OCI-LY7 (cell line): ENCODE results near the gene IGIP. TPM values are rescaled to one million over a fixed set of nuclear protein-coding genes. Genes with fewer than 3 reads are reported as not detected.

Experiments
- BruUV-seq: library from RNA; stranded (reverse); fragments of 400-500 nt; replicated peaks from 2 replicates; lab custom pipeline; 2021; lab: Mats Ljungman, UMichigan
- CTCF ChIA-PET: fragments of 300-600 bp; sonication (Branson Sonifier 250); formaldehyde crosslinking; loops from one replicate; lab custom pipeline; 2022; ENCODE audit warnings: antibody characterized with exemption; ENCODE audit not compliant: unreplicated experiment; lab: Charles Lee
- POLR2A ChIA-PET: fragments of 300-600 bp; sonication (Branson Sonifier 250); formaldehyde crosslinking; loops from one replicate; lab custom pipeline; 2022; ENCODE audit warnings: antibody characterized with exemption; lab: Charles Lee
- DNase-seq: peaks from one replicate; pipeline ENCODE4 v3.0.0-alpha.2; 2015; ENCODE audit warnings: low spot score
- H2AFZ ChIP-seq: fragments of 200-600 bp; sonication (generic), shearing (Covaris generic); 2 replicates; pipeline ENCODE4 v1.6.1; 2014; ENCODE audit warnings: mild to moderate bottlenecking, antibody characterized with exemption, low read length, moderate library complexity
- H3K27ac ChIP-seq: fragments of 200-600 bp; sonication (generic); 2 replicates; pipeline ENCODE4 v1.5.1; 2014; ENCODE audit warnings: mixed run types, low read depth, mild to moderate bottlenecking, moderate library complexity, low read length, inconsistent platforms; ENCODE audit not compliant: poor library complexity, severe bottlenecking
- H3K36me3 ChIP-seq: fragments of 200-600 bp; sonication (generic); 2 replicates; pipeline ENCODE4 v1.6.1; 2014; ENCODE audit warnings: mild to moderate bottlenecking, antibody characterized with exemption, low read length, moderate library complexity, mixed read lengths; ENCODE audit not compliant: insufficient read depth
- H3K4me1 ChIP-seq: fragments of 200-600 bp; sonication (generic); 2 replicates; pipeline ENCODE4 v1.5.1; 2014; ENCODE audit warnings: mild to moderate bottlenecking, low read length; ENCODE audit not compliant: insufficient read depth, poor library complexity, severe bottlenecking
- H3K4me2 ChIP-seq: fragments of 200-600 bp; sonication (generic); 2 replicates; pipeline ENCODE4 v1.6.1; 2014; ENCODE audit warnings: mild to moderate bottlenecking, low read length
- H3K4me3 ChIP-seq: fragments of 200-600 bp; sonication (generic); 2 replicates; pipeline ENCODE4 v1.5.1; 2014; ENCODE audit warnings: mild to moderate bottlenecking, low read depth, low read length; ENCODE audit not compliant: poor library complexity, severe bottlenecking
- H3K79me2 ChIP-seq: fragments of 200-600 bp; sonication (generic); 2 replicates; pipeline ENCODE4 v1.6.1; 2016; ENCODE audit warnings: low read depth, mild to moderate bottlenecking, low read length, moderate library complexity, mixed read lengths; ENCODE audit not compliant: insufficient read depth
- H3K9me2 ChIP-seq: fragments of 200-600 bp; sonication (generic); 2 replicates; pipeline ENCODE4 v1.6.1; 2016; ENCODE audit warnings: mild to moderate bottlenecking, low read length, mixed read lengths; ENCODE audit not compliant: insufficient read depth
- H3K9me3 ChIP-seq: fragments of 200-600 bp; sonication (generic); 2 replicates; pipeline ENCODE4 v1.6.1; 2014; ENCODE audit warnings: mild to moderate bottlenecking, mixed run types, low read length, mixed read lengths
- H4K20me1 ChIP-seq: fragments of 200-600 bp; sonication (generic); 2 replicates; pipeline ENCODE4 v1.6.1; 2014; ENCODE audit warnings: mild to moderate bottlenecking, antibody characterized with exemption, low read length, moderate library complexity, mixed read lengths; ENCODE audit not compliant: insufficient read depth
- EZH2phosphoT487 ChIP-seq: fragments of 200-600 bp; sonication (generic); IDR thresholded peaks from 2 replicates; pipeline ENCODE4 v1.6.1; 2018; ENCODE audit warnings: low read depth, borderline replicate concordance, mild to moderate bottlenecking, mixed run types, antibody characterized with exemption, low read length, moderate library complexity, mixed read lengths
- intact Hi-C: fragments of 100-400 bp; cut with micrococcal nuclease; formaldehyde crosslinking; loops from one replicate; pipeline ENCODE4 v1.10.0; 2022; ENCODE audit not compliant: unreplicated experiment
- total RNA-seq, 2 experiments: library from RNA; depleted of rRNA in 1 of 2; stranded (reverse); fragments of >200 nt in 1 of 2; shearing (Covaris generic) in 1 of 2; gene quantifications; 2 replicates each; pipeline ENCODE4 v1.2.3, GENCODE V29; 2014 to 2022
- TF ChIP-seq, protein P1 (sequence below): fragments of 200-600 bp; sonication (generic); conservative IDR thresholded peaks from 2 replicates; pipeline ENCODE4 v1.5.1; 2014; ENCODE audit warnings: mild to moderate bottlenecking, antibody characterized with exemption, low read length, moderate library complexity, mixed read lengths

Gene IGIP
- total RNA-seq, 2 experiments from 2014 or later, result 3.3 to 4.9 TPM

DNA sequence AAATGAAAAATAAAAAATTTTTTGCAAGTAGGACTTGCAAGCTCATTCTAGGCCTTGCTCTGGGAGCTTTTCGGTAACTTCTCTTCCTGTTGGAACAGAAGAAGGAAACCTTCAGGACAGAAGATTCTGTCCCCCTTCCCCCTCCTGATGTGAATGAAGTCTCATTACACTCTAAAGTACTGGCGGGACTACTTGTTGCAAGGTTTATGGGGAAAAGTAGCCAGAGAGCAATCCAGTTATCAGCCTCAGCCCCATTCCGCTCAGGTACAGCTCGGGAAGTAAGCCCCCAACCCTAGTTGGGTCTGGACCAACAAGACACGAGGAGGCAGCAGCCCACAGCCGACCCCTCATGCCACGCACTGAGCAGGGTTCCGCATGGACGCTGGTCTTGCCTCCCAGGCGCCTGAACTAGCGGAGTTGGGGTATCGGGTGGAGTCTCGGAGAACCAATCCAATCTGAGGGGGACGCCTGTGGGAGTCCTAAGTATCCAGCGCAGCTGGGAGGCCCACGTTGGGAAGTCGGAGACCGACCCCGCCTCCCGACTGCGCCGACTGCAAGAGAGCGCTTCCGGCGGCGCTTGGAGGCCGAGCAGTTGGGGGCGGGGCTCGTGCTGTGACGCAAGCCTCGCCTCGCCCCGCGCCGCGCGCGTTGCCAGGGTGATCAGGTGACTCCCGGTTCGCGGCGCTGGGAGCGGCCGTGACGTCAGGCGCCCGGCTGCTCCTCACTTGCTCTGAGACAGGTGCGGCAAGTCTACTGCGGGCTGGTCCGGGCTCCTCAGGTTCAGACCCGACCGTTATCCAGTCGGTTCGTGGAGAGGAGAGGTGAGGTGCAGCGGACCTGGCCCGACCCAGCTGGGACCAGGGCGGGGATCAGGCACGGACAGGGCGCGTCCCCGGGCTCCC lies 49.0 kb downstream of the IGIP start, which contains the start of gene CYSTM1:
Gene CYSTM1 (plus strand): TSS at position 724 of the 902 bp plus-strand sequence. CDS start 19,278 bp downstream, outside the sequence.
- ChIA-PET POLR2A (interaction anchor here (0.6 to 1.2 kb wide), 7 partner anchors 12 to 1743 kb away, joined by 3 to 9 read pairs (median 3); no protein-coding TSS in a partner anchor), CTCF (interaction anchor here (1.2 kb wide), 1 partner anchor 473 kb away, joined by 3 read pairs; the partner anchor contains the start of genes IK and NDUFA2)
- TF ChIP-seq EZH2phosphoT487, result no peak
- TF ChIP-seq, protein P1, sequence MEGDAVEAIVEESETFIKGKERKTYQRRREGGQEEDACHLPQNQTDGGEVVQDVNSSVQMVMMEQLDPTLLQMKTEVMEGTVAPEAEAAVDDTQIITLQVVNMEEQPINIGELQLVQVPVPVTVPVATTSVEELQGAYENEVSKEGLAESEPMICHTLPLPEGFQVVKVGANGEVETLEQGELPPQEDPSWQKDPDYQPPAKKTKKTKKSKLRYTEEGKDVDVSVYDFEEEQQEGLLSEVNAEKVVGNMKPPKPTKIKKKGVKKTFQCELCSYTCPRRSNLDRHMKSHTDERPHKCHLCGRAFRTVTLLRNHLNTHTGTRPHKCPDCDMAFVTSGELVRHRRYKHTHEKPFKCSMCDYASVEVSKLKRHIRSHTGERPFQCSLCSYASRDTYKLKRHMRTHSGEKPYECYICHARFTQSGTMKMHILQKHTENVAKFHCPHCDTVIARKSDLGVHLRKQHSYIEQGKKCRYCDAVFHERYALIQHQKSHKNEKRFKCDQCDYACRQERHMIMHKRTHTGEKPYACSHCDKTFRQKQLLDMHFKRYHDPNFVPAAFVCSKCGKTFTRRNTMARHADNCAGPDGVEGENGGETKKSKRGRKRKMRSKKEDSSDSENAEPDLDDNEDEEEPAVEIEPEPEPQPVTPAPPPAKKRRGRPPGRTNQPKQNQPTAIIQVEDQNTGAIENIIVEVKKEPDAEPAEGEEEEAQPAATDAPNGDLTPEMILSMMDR, result no peak
- Histone ChIP-seq H3K27ac (peak within 1 kb of the TSS; percentile 46), H3K79me2 (peaks cover 9% of the 10 kb centered on the region; the same call in 1 of the 2 replicates), H3K9me3 (no peaks in the 10 kb centered on the region), H3K4me3 (peak within 1 kb of the TSS; percentile 94), H3K4me1 (peaks cover 10% of the 10 kb centered on the region), H3K4me2 (peak within 1 kb of the TSS; percentile 92), H2AFZ (peak within 1 kb of the TSS; percentile 90), H3K9me2 (no peaks in the 10 kb centered on the region), H3K36me3 (no peaks in the 10 kb centered on the region), H4K20me1 (no peaks in the 10 kb centered on the region)
- BruUV-seq, result TSS peak; percentile 92
- peak; percentile 95 for DNase-seq
- intact Hi-C loops, result loop anchor here (1.0 kb wide), 1 partner anchor 60 kb away; the partner anchor contains the start of gene PURA

DNA sequence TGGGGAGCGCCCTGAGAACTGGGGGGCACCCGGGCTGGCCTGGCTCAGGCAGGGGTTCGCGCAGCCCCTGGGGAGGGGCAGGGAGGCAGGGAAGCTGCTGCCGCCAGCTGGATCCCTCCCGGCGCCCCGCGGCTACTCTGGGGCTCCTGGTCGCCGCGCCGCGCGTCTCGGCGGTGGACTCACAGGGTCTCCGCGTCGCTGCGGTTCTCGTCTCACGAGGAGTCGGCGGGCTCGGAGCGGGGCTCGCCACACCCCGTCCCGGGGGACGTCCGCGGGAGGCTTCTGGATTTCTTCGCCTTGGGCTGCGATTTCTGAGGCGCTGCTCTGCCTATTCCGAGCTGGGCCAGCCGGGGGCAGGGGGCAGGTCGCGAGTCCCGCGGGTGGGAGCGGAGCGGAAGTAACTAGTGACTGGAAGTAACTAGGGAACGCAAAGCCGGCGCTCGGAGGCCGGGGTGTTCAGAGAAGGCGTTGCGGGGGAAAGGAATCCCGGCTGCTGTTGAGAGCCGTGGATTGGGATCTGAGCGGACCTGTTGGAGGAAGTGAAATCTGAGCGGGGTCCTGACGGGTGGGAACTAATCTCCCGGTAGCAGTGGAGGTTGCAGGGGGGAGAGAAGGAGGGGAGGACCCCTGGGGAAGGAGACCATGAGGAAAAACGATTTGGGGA lies 49.8 kb downstream of the IGIP start:
- intact Hi-C loops, result loop anchor here (1.0 kb wide), 1 partner anchor 61 kb away; the partner anchor contains the start of gene PURA
- ChIA-PET CTCF (no interaction called here), POLR2A (interaction anchor here (0.8 kb wide), 1 partner anchor 501 kb away, joined by 3 read pairs; no protein-coding TSS in a partner anchor)
- H4K20me1 ChIP-seq, result no peaks in the 10 kb centered on the region
- H3K79me2 ChIP-seq, result peaks cover 9% of the 10 kb centered on the region; the same call in 1 of the 2 replicates
- H3K4me2 ChIP-seq, result peak overlapping the region; percentile 92
- DNase-seq, result peak; percentile 70
- H3K4me1 ChIP-seq, result peaks cover 10% of the 10 kb centered on the region
- peak overlapping the region; percentile 46 for H3K27ac ChIP-seq
- no peaks in the 10 kb centered on the region for H3K9me2 ChIP-seq
- no peaks in the 10 kb centered on the region for H3K9me3 ChIP-seq
- peak overlapping the region; percentile 90 for H2AFZ ChIP-seq
- no peak for TF ChIP-seq EZH2phosphoT487
- TF ChIP-seq, protein P1, result peak; percentile 51
- no TSS peak for BruUV-seq
- peak overlapping the region; percentile 94 for H3K4me3 ChIP-seq
- H3K36me3 ChIP-seq, result no peaks in the 10 kb centered on the region
